NT2/D1 (cell line): ENCODE results near the gene ZNF641.

ENCODE experiments used
- DNase-seq: peaks from one replicate; pipeline ENCODE4 v3.0.0-alpha.2; 2011; ENCODE audit warnings: low read depth, low spot score
- H3K27me3 ChIP-seq: 2 replicates; pipeline ENCODE4 v1.6.0; 2011; ENCODE audit warnings: mild to moderate bottlenecking; ENCODE audit not compliant: insufficient read length, insufficient read depth
- H3K36me3 ChIP-seq: 2 replicates; pipeline ENCODE4 v1.6.1; 2011; ENCODE audit warnings: mild to moderate bottlenecking, low read length, mixed read lengths; ENCODE audit not compliant: insufficient read depth, insufficient read length
- H3K4me1 ChIP-seq: 2 replicates; pipeline ENCODE4 v1.5.1; 2011; ENCODE audit not compliant: insufficient read depth, insufficient read length
- H3K4me3 ChIP-seq: 2 replicates; pipeline ENCODE4 v1.5.1; 2011; ENCODE audit warnings: low read depth; ENCODE audit not compliant: insufficient read length
- H3K9ac ChIP-seq: 2 replicates; pipeline ENCODE4 v1.6.0; 2011; ENCODE audit warnings: low read depth; ENCODE audit not compliant: insufficient read length
- H3K9me3 ChIP-seq: 2 replicates; pipeline ENCODE4 v1.5.1; 2011; ENCODE audit warnings: mild to moderate bottlenecking, low read length; ENCODE audit not compliant: insufficient read depth
- SUZ12 ChIP-seq: IDR thresholded peaks from 2 replicates; pipeline ENCODE4 v1.6.1; 2011; ENCODE audit not compliant: insufficient read length, insufficient read depth; ENCODE audit errors: extremely low read depth
- YY1 ChIP-seq: IDR thresholded peaks from 2 replicates; pipeline ENCODE4 v1.6.1; 2011; ENCODE audit not compliant: insufficient read length, insufficient read depth
- ZNF274 ChIP-seq: IDR thresholded peaks from 2 replicates; pipeline ENCODE4 v1.6.1; 2011; ENCODE audit warnings: mild to moderate bottlenecking, low read depth, low read length

The ZNF641 gene

GRCh38 chr12:48374164-48374563 is 23.4 kb upstream of the ZNF641 start:
- Histone ChIP-seq H3K9ac (no peak overlapping the region), H3K36me3 (no peaks in the 10 kb centered on the region), H3K9me3 (no peaks in the 10 kb centered on the region), H3K27me3 (no peaks in the 10 kb centered on the region), H3K4me1 (no peaks in the 10 kb centered on the region), H3K4me3 (no peak overlapping the region)
- TF ChIP-seq YY1 (no peak), SUZ12 (no peak), ZNF274 (no peak)
- no peak for DNase-seq

GRCh38 chr12:48366131-48366530 is 15.4 kb upstream of the ZNF641 start:
- TF ChIP-seq SUZ12 = no peak
- no peak for TF ChIP-seq YY1
- no peak for TF ChIP-seq ZNF274
- Histone ChIP-seq H3K36me3 (no peaks in the 10 kb centered on the region), H3K9me3 (no peaks in the 10 kb centered on the region), H3K9ac (no peak overlapping the region), H3K4me3 (no peak overlapping the region), H3K27me3 (no peaks in the 10 kb centered on the region), H3K4me1 (no peaks in the 10 kb centered on the region)
- peak; percentile 5 for DNase-seq

- TF ChIP-seq YY1 (no peak), SUZ12 (no peak), ZNF274 (no peak)
Measured at GRCh38 chr12:48361664-48362339, 11.1 kb upstream of the ZNF641 start.

GRCh38 chr12:48358937-48359513 is 8.3 kb upstream of the ZNF641 start:
- H3K9ac ChIP-seq = no peak overlapping the region
- H3K36me3 ChIP-seq = no peaks in the 10 kb centered on the region
- no peaks in the 10 kb centered on the region for H3K9me3 ChIP-seq
- peaks cover 3% of the 10 kb centered on the region for H3K27me3 ChIP-seq
- TF ChIP-seq ZNF274 (no peak), YY1 (no peak), SUZ12 (no peak)
- no peaks in the 10 kb centered on the region for H3K4me1 ChIP-seq
- DNase-seq = no peak
- H3K4me3 ChIP-seq = no peak overlapping the region

More at GRCh38 chr12:48361664-48362339, 11.1 kb upstream of the ZNF641 start:
- no peak for DNase-seq
- H3K4me1 ChIP-seq = no peaks in the 10 kb centered on the region
- no peaks in the 10 kb centered on the region for H3K27me3 ChIP-seq
- H3K9ac ChIP-seq = no peak overlapping the region
- H3K4me3 ChIP-seq = no peak overlapping the region
- no peaks in the 10 kb centered on the region for H3K9me3 ChIP-seq
- H3K36me3 ChIP-seq = no peaks in the 10 kb centered on the region

- DNase-seq = no peak
- H3K4me3 ChIP-seq = no peak overlapping the region
- no peaks in the 10 kb centered on the region for H3K36me3 ChIP-seq
- no peak for TF ChIP-seq SUZ12
- TF ChIP-seq YY1 = no peak
- TF ChIP-seq ZNF274 = no peak
- H3K27me3 ChIP-seq = peaks cover 3% of the 10 kb centered on the region
- H3K9ac ChIP-seq = no peak overlapping the region
- no peaks in the 10 kb centered on the region for H3K9me3 ChIP-seq
- H3K4me1 ChIP-seq = no peaks in the 10 kb centered on the region
Measured at GRCh38 chr12:48356041-48356768, 5.5 kb upstream of the ZNF641 start.

GRCh38 chr12:48352157-48352760 is 1.5 kb upstream of the ZNF641 start:
- TF ChIP-seq ZNF274 = no peak
- TF ChIP-seq YY1 = no peak
- no peak for TF ChIP-seq SUZ12
- DNase-seq = no peak
- Histone ChIP-seq H3K4me3 (no peak overlapping the region), H3K4me1 (no peaks in the 10 kb centered on the region), H3K36me3 (peaks cover 8% of the 10 kb centered on the region), H3K9me3 (no peaks in the 10 kb centered on the region), H3K9ac (no peak overlapping the region), H3K27me3 (peaks cover 13% of the 10 kb centered on the region)

GRCh38 chr12:48351022-48351708 is 446 bp upstream of the ZNF641 start:
- H3K4me3 ChIP-seq = peak overlapping the region; percentile 62
- no peaks in the 10 kb centered on the region for H3K9me3 ChIP-seq
- peak; percentile 23 for DNase-seq
- peaks cover 17% of the 10 kb centered on the region for H3K36me3 ChIP-seq
- H3K9ac ChIP-seq = peak overlapping the region; percentile 39
- H3K4me1 ChIP-seq = no peaks in the 10 kb centered on the region
- no peak for TF ChIP-seq YY1
- TF ChIP-seq ZNF274 = no peak
- TF ChIP-seq SUZ12 = no peak
- peaks cover 13% of the 10 kb centered on the region for H3K27me3 ChIP-seq
